ENCODE results near the gene OSBPL8. TPM values are rescaled to one million over a fixed set of nuclear protein-coding genes. Genes with fewer than 3 reads are reported as not detected.

Gene OSBPL8
- total and polyA plus RNA-seq, 2 donors (not counting 1 experiment from before 2014, with no cell fraction given), result 89.6 to 240 TPM

DNA sequence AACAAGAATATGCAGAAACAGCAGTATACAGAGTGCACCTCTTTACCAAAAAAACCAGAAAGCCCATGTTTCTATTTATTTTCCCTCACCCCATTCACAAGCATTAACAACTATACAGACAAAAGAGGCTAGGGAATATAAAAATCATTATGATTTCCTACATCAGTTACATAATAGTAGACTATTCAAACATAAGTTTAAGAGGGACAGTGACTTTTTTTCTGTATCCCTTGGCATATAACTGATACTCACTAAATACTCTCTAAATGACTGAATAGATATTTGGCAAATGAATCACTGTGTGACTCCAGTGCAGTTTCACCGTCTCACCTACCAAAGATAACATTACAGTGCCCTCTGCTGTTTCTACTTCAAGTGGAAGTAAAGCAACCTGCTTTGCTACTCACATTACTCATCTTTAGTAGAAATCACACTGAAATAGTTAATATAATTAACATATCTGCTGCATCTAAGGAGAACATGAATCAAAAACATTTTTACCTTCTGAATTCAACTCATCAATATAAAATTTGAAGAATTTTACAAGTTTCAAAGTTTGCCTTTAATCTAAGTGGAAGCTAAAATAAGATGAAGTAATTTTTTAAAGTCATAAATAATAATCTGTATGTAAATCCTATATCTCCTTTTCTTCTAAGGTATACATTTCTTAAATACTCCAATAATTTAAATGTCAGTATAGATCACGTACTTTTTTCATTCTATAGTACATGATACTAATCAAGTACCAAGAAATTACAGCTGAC is 103.8 kb downstream of the OSBPL8 start:
- Histone ChIP-seq H2AFZ (ENCODE audit: low read length) (no peak overlapping the region), H3K9me3 (ENCODE audit: control insufficient read depth, insufficient read depth, low read depth, low read length) (no peaks in the 10 kb centered on the region), H3K4me3 (replicated peaks in 1 of 4; ENCODE audit: control extremely low read depth in 1 of 4, insufficient read depth in 1 of 4, low read depth in 3 of 4, low read length in 4 of 4) (no peak overlapping the region), H3K9ac (ENCODE audit: insufficient read depth, low read length) (no peak overlapping the region), H3K4me1 (ENCODE audit: control insufficient read depth, extremely low read depth, insufficient read depth, low read length) (no peaks in the 10 kb centered on the region), H4K20me1 (ENCODE audit: control insufficient read depth, extremely low read depth, insufficient read depth, low read length) (no peaks in the 10 kb centered on the region), H3K4me2 (ENCODE audit: extremely low read depth, insufficient read depth, low read length) (no peak overlapping the region), H3K27me3 (ENCODE audit: control insufficient read depth, insufficient read depth, low read length) (no peaks in the 10 kb centered on the region), H3K79me2 (ENCODE audit: control insufficient read depth, insufficient read depth, low read length) (peaks cover 2% of the 10 kb centered on the region), H3K36me3 (ENCODE audit: control insufficient read depth, insufficient read depth, low read length) (no peaks in the 10 kb centered on the region), H3K27ac (ENCODE audit: insufficient read depth, low read length) (no peak overlapping the region)
- peak; percentile 90 to 93 for DNase-seq (ENCODE audit: low read depth in 2 of 2)
- TF ChIP-seq, protein P1, sequence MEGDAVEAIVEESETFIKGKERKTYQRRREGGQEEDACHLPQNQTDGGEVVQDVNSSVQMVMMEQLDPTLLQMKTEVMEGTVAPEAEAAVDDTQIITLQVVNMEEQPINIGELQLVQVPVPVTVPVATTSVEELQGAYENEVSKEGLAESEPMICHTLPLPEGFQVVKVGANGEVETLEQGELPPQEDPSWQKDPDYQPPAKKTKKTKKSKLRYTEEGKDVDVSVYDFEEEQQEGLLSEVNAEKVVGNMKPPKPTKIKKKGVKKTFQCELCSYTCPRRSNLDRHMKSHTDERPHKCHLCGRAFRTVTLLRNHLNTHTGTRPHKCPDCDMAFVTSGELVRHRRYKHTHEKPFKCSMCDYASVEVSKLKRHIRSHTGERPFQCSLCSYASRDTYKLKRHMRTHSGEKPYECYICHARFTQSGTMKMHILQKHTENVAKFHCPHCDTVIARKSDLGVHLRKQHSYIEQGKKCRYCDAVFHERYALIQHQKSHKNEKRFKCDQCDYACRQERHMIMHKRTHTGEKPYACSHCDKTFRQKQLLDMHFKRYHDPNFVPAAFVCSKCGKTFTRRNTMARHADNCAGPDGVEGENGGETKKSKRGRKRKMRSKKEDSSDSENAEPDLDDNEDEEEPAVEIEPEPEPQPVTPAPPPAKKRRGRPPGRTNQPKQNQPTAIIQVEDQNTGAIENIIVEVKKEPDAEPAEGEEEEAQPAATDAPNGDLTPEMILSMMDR (conservative IDR thresholded peaks at IDR 0.05 in 1 of 2, IDR thresholded peaks at IDR 0.05 in 1 of 2; ENCODE audit: low read depth in 1 of 2, low read length in 2 of 2), result peak; percentile 46 to 63
- TF ChIP-seq EZH2 (IDR thresholded peaks at IDR 0.05; ENCODE audit: low read length, missing control alignments), result no peak

DNA sequence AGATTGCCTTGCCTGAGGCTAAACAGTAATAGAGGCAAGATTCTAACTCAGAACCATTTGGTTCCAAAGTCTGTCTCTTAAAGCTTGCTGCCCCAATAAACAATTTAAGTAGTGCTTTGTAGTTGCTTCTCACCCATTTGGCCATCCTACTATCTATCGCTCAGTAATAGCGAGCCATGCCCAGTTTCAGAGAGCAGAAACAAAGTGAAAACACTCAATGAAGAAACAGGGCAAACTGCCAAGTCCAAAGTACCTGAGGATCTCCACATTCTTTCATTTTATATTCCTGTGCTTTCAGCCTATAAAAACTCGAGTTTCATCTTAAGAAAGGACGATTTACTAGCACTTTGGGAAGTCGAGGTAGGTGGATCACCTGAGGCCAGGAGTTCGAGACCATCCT is 108.0 kb downstream of the OSBPL8 start:
- Histone ChIP-seq H4K20me1 (ENCODE audit: control insufficient read depth, extremely low read depth, insufficient read depth, low read length) (no peaks in the 10 kb centered on the region), H3K79me2 (ENCODE audit: control insufficient read depth, insufficient read depth, low read length) (peaks cover 5% of the 10 kb centered on the region), H3K4me3 (replicated peaks in 1 of 4; ENCODE audit: control extremely low read depth in 1 of 4, insufficient read depth in 1 of 4, low read depth in 3 of 4, low read length in 4 of 4) (no peak overlapping the region), H3K9me3 (ENCODE audit: control insufficient read depth, insufficient read depth, low read depth, low read length) (no peaks in the 10 kb centered on the region), H3K4me2 (ENCODE audit: extremely low read depth, insufficient read depth, low read length) (no peak overlapping the region), H3K27me3 (ENCODE audit: control insufficient read depth, insufficient read depth, low read length) (no peaks in the 10 kb centered on the region), H3K9ac (ENCODE audit: insufficient read depth, low read length) (no peak overlapping the region), H3K4me1 (ENCODE audit: control insufficient read depth, extremely low read depth, insufficient read depth, low read length) (peaks cover 5% of the 10 kb centered on the region), H2AFZ (ENCODE audit: low read length) (no peak overlapping the region), H3K27ac (ENCODE audit: insufficient read depth, low read length) (no peak overlapping the region), H3K36me3 (ENCODE audit: control insufficient read depth, insufficient read depth, low read length) (no peaks in the 10 kb centered on the region)
- TF ChIP-seq, protein P1 (conservative IDR thresholded peaks at IDR 0.05 in 1 of 2, IDR thresholded peaks at IDR 0.05 in 1 of 2; ENCODE audit: low read depth in 1 of 2, low read length in 2 of 2), result no peak
- no peak for TF ChIP-seq EZH2 (IDR thresholded peaks at IDR 0.05; ENCODE audit: low read length, missing control alignments)
- DNase-seq (ENCODE audit: low read depth in 2 of 2), result no peak

DNA sequence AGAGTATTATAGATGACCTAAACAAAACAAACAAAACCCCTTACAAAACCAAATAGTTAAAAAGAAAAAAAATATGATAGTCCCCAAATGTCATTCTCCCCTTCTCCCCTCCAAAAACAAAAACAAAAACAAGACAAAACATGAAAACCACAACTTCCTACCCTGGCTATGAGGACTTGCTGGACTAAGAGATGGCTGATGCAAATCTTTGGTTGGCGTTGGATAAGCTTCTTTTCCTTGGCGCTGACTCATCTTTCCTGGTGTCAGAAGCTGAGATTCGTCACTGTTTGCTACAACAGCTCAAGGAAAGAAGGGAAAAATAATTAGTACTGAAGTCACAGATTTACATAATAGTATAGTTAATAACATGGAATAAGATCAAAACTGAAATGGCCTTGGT is 108.9 kb downstream of the OSBPL8 start:
- no peak overlapping the region for H3K27ac ChIP-seq (ENCODE audit: insufficient read depth, low read length)
- peaks cover 7% of the 10 kb centered on the region for H3K4me1 ChIP-seq (ENCODE audit: control insufficient read depth, extremely low read depth, insufficient read depth, low read length)
- no peaks in the 10 kb centered on the region for H4K20me1 ChIP-seq (ENCODE audit: control insufficient read depth, extremely low read depth, insufficient read depth, low read length)
- no peak overlapping the region for H3K4me2 ChIP-seq (ENCODE audit: extremely low read depth, insufficient read depth, low read length)
- H3K27me3 ChIP-seq (ENCODE audit: control insufficient read depth, insufficient read depth, low read length), result no peaks in the 10 kb centered on the region
- peaks cover 5% of the 10 kb centered on the region for H3K79me2 ChIP-seq (ENCODE audit: control insufficient read depth, insufficient read depth, low read length)
- H2AFZ ChIP-seq (ENCODE audit: low read length), result no peak overlapping the region
- no peak overlapping the region for H3K9ac ChIP-seq (ENCODE audit: insufficient read depth, low read length)
- TF ChIP-seq EZH2 (IDR thresholded peaks at IDR 0.05; ENCODE audit: low read length, missing control alignments), result no peak
- TF ChIP-seq, protein P1 (conservative IDR thresholded peaks at IDR 0.05 in 1 of 2, IDR thresholded peaks at IDR 0.05 in 1 of 2; ENCODE audit: low read depth in 1 of 2, low read length in 2 of 2), result no peak
- no peak overlapping the region for H3K4me3 ChIP-seq (replicated peaks in 1 of 4; ENCODE audit: control extremely low read depth in 1 of 4, insufficient read depth in 1 of 4, low read depth in 3 of 4, low read length in 4 of 4)
- no peaks in the 10 kb centered on the region for H3K9me3 ChIP-seq (ENCODE audit: control insufficient read depth, insufficient read depth, low read depth, low read length)
- H3K36me3 ChIP-seq (ENCODE audit: control insufficient read depth, insufficient read depth, low read length), result no peaks in the 10 kb centered on the region
- peak; percentile 83 to 95 for DNase-seq (ENCODE audit: low read depth in 2 of 2)
